ENCODE results near the gene PMM2. TPM values are rescaled to one million over a fixed set of nuclear protein-coding genes. Genes with fewer than 3 reads are reported as not detected.
A peak's percentile ranks its signal among the peaks of the same experiment; 100 is the strongest.
"Not testable (repeated sequence)": the region's sequence is repeated elsewhere in the genome, so short reads cannot be mapped to it uniquely, and the experiment has no call there.

PMM2 gene
- 15.9 TPM for total RNA-seq
- long read RNA-seq, transcript PMM2-201 (8 exons, 2,313 nt): major isoform, 7 of 14 reads
- long read RNA-seq, transcript PMM2-202 (2 exons, 569 nt): minor isoform, 5 of 14 reads
- long read RNA-seq, partial matches to known transcripts: 0 of 14 reads
- long read RNA-seq, other reads (novel, unspliced or antisense): 2 of 14 reads

- ATAC-seq: peak; percentile 100
- peak; percentile 99 for DNase-seq (ENCODE audit: missing footprints)
- intact Hi-C loops (cut with DNase I): loop anchor here (5.0 kb wide), 2 partner anchors 70 to 230 kb away; partner anchors contain the start of gene CARHSP1
Observed at GRCh38 chr16:8797364-8798173, at the start of gene PMM2, which contains the start of gene TMEM186. Gene PMM2, plus strand, starts transcription at chr16:8797839. Its CDS starts 44 bp downstream, at chr16:8797883. Gene TMEM186, minus strand, starts transcription at chr16:8797639. Its CDS starts 25 bp downstream, at chr16:8797614.

- ATAC-seq; intact Hi-C loops (cut with DNase I): not testable (repeated sequence)
- peak; percentile 77 for DNase-seq (ENCODE audit: missing footprints)
Observed at GRCh38 chr16:8748944-8749343, 48.7 kb upstream of the PMM2 start.

GRCh38 chr16:8751481-8752311 is 45.9 kb upstream of the PMM2 start:
- ATAC-seq (no peak), DNase-seq (ENCODE audit: missing footprints) (no peak)
- intact Hi-C loops (cut with DNase I): no loop called here

GRCh38 chr16:8752706-8753105 is 44.9 kb upstream of the PMM2 start:
- no peak for DNase-seq (ENCODE audit: missing footprints)
- ATAC-seq: no peak
- intact Hi-C loops (cut with DNase I): no loop called here

GRCh38 chr16:8753416-8754054 is 44.1 kb upstream of the PMM2 start:
- ATAC-seq: no peak
- intact Hi-C loops (cut with DNase I): no loop called here

GRCh38 chr16:8756755-8757154 is 40.9 kb upstream of the PMM2 start:
- no peak for DNase-seq (ENCODE audit: missing footprints)
- intact Hi-C loops (cut with DNase I): no loop called here

More at GRCh38 chr16:8753416-8754054, 44.1 kb upstream of the PMM2 start:
- no peak for DNase-seq (ENCODE audit: missing footprints)

GRCh38 chr16:8758022-8758421 is 39.6 kb upstream of the PMM2 start:
- DNase-seq (ENCODE audit: missing footprints) (no peak), ATAC-seq (no peak)
- intact Hi-C loops (cut with DNase I): no loop called here

More at GRCh38 chr16:8756755-8757154, 40.9 kb upstream of the PMM2 start:
- no peak for ATAC-seq

- ATAC-seq (no peak), DNase-seq (ENCODE audit: missing footprints) (no peak)
- intact Hi-C loops (cut with DNase I): no loop called here
Observed at GRCh38 chr16:8760021-8760420, 37.6 kb upstream of the PMM2 start.

- intact Hi-C loops (cut with DNase I): no loop called here
- ATAC-seq: no peak
Observed at GRCh38 chr16:8761078-8761477, 36.6 kb upstream of the PMM2 start.

GRCh38 chr16:8762254-8762653 is 35.4 kb upstream of the PMM2 start:
- ATAC-seq (no peak), DNase-seq (ENCODE audit: missing footprints) (no peak)
- intact Hi-C loops (cut with DNase I): no loop called here

More at GRCh38 chr16:8761078-8761477, 36.6 kb upstream of the PMM2 start:
- no peak for DNase-seq (ENCODE audit: missing footprints)

GRCh38 chr16:8763083-8763482 is 34.6 kb upstream of the PMM2 start:
- intact Hi-C loops (cut with DNase I): no loop called here
- ATAC-seq: no peak
- DNase-seq (ENCODE audit: missing footprints): no peak

GRCh38 chr16:8763899-8764298 is 33.7 kb upstream of the PMM2 start:
- intact Hi-C loops (cut with DNase I): no loop called here
- ATAC-seq (no peak), DNase-seq (ENCODE audit: missing footprints) (no peak)

GRCh38 chr16:8764525-8765250 is 33.0 kb upstream of the PMM2 start:
- intact Hi-C loops (cut with DNase I): no loop called here
- ATAC-seq (no peak), DNase-seq (ENCODE audit: missing footprints) (no peak)

GRCh38 chr16:8767176-8767575 is 30.5 kb upstream of the PMM2 start:
- intact Hi-C loops (cut with DNase I): no loop called here
- DNase-seq (ENCODE audit: missing footprints) (no peak), ATAC-seq (no peak)

GRCh38 chr16:8768283-8768682 is 29.4 kb upstream of the PMM2 start:
- DNase-seq (ENCODE audit: missing footprints) (no peak), ATAC-seq (no peak)
- intact Hi-C loops (cut with DNase I): no loop called here

GRCh38 chr16:8768692-8769091 is 28.9 kb upstream of the PMM2 start:
- DNase-seq (ENCODE audit: missing footprints) (no peak), ATAC-seq (no peak)
- intact Hi-C loops (cut with DNase I): no loop called here

- intact Hi-C loops (cut with DNase I): no loop called here
Observed at GRCh38 chr16:8773537-8773936, 24.1 kb upstream of the PMM2 start.

GRCh38 chr16:8774208-8774607 is 23.4 kb upstream of the PMM2 start:
- intact Hi-C loops (cut with DNase I): no loop called here
- ATAC-seq (no peak), DNase-seq (ENCODE audit: missing footprints) (no peak)

More at GRCh38 chr16:8773537-8773936, 24.1 kb upstream of the PMM2 start:
- DNase-seq (ENCODE audit: missing footprints): no peak
- no peak for ATAC-seq

Measured in Right ventricle myocardium inferior (tissue), 1 donor.